Esophagus muscularis mucosa (tissue), 4 donors: ENCODE measurements around the gene SNX9.

ENCODE experiments used
- CTCF ChIP-seq, 3 experiments: fragments of 200-600 bp in 2 of 3; fragments of 450-650 bp in 1 of 3; sonication (generic) in 2 of 3; IDR thresholded peaks; one replicate each; pipeline ENCODE4 v1.5.1; 2017 to 2019; ENCODE audit warnings: antibody characterized with exemption in 3 of 3, mild to moderate bottlenecking in 2 of 3, moderate library complexity in 1 of 3
- EP300 ChIP-seq: sonication (generic); formaldehyde crosslinking; IDR thresholded peaks from one replicate; pipeline ENCODE4 v1.6.1; 2017; ENCODE audit warnings: antibody characterized with exemption
- POLR2A ChIP-seq: fragments of 450-650 bp; IDR thresholded peaks from one replicate; pipeline ENCODE4 v1.6.1; 2017; ENCODE audit warnings: antibody characterized with exemption, moderate library complexity, mild to moderate bottlenecking, low read depth

- TF ChIP-seq CTCF (IDR thresholded peaks at IDR 0.05) = no peak
- TF ChIP-seq POLR2A = no peak
- no peak for TF ChIP-seq EP300
Observed at GRCh38 chr6:157929765-157930319, 106.8 kb downstream of the SNX9 start.
